GM18520 (cell line): ENCODE data around the gene HEATR9.

ENCODE experiments used
- ATAC-seq: cut with Tn5 transposase; IDR thresholded peaks from one replicate; pipeline ENCODE4 v1.9.1; 2021; ENCODE audit not compliant: unreplicated experiment

The HEATR9 gene

GRCh38 chr17:35809855-35810461, 58.7 kb downstream of the HEATR9 start:
- ATAC-seq = no peak

GRCh38 chr17:35808962-35809854, 59.5 kb downstream of the HEATR9 start, which contains the start of gene TAF15:
Gene TAF15 (plus strand): TSS chr17:35809484. CDS start chr17:35809570, 86 bp downstream.
- ATAC-seq = peak; percentile 85

- ATAC-seq = no peak
Observed at GRCh38 chr17:35808240-35808961, 60.3 kb downstream of the HEATR9 start.

GRCh38 chr17:35807371-35808144, 61.1 kb downstream of the HEATR9 start:
- no peak for ATAC-seq
